Measurements from ENCODE around the gene SF3B3. TPM values are rescaled to one million over a fixed set of nuclear protein-coding genes. Genes with fewer than 3 reads are reported as not detected.

SF3B3 gene
- total and polyA plus RNA-seq, 2 donors (not counting 3 experiments of a cell fraction or from before 2014, with no cell fraction given), result 167 to 324 TPM

DNA sequence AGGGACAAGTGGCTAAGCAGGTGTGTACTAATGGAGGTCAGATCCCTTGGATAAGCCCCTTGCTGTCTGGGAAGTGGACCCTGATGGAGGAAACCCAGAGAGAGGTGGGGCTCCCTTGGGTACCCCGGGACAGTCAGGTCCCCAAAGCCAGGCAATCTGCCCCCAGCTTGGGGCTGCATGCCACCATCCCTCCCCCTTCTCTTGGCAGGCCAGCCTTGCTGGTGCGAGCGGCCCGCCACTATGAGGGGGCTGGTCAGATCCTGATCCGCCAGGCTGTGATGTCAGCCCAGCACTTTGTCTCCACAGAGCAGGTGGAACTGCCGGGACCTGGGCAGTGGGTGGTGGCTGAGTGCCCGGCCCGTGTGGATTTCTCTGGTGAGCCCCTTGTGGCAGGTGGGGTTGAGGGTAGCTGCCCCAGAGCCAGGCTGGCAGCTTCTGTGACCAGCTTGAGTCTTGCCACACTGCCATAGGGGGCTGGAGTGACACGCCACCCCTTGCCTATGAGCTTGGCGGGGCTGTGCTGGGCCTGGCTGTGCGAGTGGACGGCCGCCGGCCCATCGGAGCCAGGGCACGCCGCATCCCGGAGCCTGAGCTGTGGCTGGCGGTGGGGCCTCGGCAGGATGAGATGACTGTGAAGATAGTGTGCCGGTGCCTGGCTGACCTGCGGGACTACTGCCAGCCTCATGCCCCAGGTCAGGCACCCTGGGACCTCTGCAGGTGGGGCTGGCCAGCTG lies 49.1 kb upstream of the SF3B3 start:
- H3K4me3 ChIP-seq (replicated peaks in 1 of 3; ENCODE audit: insufficient read depth in 1 of 3, low read depth in 1 of 3, low read length in 3 of 3), result no peak overlapping the region
- DNase-seq (ENCODE audit: low read depth, low spot score) (no peak), FAIRE-seq (no peak)
- intact Hi-C loops (cut with micrococcal nuclease) (no loop called here), dilution Hi-C loops (cut with MboI; ENCODE audit: extremely low pct_ligation_motif_present, low sequenced_read_pairs) (no loop called here)
- ChIA-PET POLR2A (no interaction called here), CTCF (interaction anchor here (1.2 to 1.3 kb wide), 2 partner anchors 104 kb away, joined by 3 to 4 read pairs; no protein-coding TSS in a partner anchor)
- no peaks in the 10 kb centered on the region for H3K27me3 ChIP-seq (ENCODE audit: control insufficient read depth in 2 of 2, insufficient read depth in 2 of 2, low read length in 2 of 2)
- H4K20me1 ChIP-seq (replicated peaks; ENCODE audit: control insufficient read depth, extremely low read depth, insufficient read depth, low read length), result no peaks in the 10 kb centered on the region
- H3K27ac ChIP-seq (ENCODE audit: insufficient read depth, low read depth, low read length), result no peak overlapping the region
- no peaks in the 10 kb centered on the region for H3K9me3 ChIP-seq (replicated peaks; ENCODE audit: control insufficient read depth, insufficient read depth, low read length)
- no peak overlapping the region for H3K4me2 ChIP-seq (ENCODE audit: insufficient read depth, low read length)
- H3K36me3 ChIP-seq (ENCODE audit: control insufficient read depth in 2 of 2, extremely low read depth in 1 of 2, insufficient read depth in 2 of 2, low read length in 2 of 2), result no peaks in the 10 kb centered on the region
- BruUV-seq (replicated peaks), result no TSS peak
- H3K4me1 ChIP-seq (ENCODE audit: control insufficient read depth, extremely low read depth, insufficient read depth, low read length), result peaks cover 23% of the 10 kb centered on the region
- no peak overlapping the region for H2AFZ ChIP-seq (ENCODE audit: low read depth, low read length)
- no peaks in the 10 kb centered on the region for H3K9me1 ChIP-seq (replicated peaks; ENCODE audit: control insufficient read depth, extremely low read depth, insufficient read depth, low read length)
- H3K9ac ChIP-seq (replicated peaks; ENCODE audit: extremely low read depth, insufficient read depth, low read length), result no peak overlapping the region
- TF ChIP-seq MYC (IDR thresholded peaks at IDR 0.05; ENCODE audit: low read depth, low read length) (no peak), CTCF (IDR thresholded peaks at IDR 0.05; ENCODE audit: extremely low read depth in 1 of 2, insufficient read depth in 1 of 2, low read depth in 1 of 2, low read length in 2 of 2) (no peak), MAX (IDR thresholded peaks at IDR 0.05; ENCODE audit: insufficient read depth, insufficient read length) (no peak), JUN (IDR thresholded peaks at IDR 0.05; ENCODE audit: borderline replicate concordance, insufficient read depth, insufficient read length, low read depth) (no peak), POLR2A (IDR thresholded peaks at IDR 0.05; ENCODE audit: low read depth, low read length) (no peak), GATA2 (IDR thresholded peaks at IDR 0.05; ENCODE audit: insufficient read depth, insufficient read length, low read depth, low read length) (no peak), POLR2AphosphoS5 (IDR thresholded peaks at IDR 0.05; ENCODE audit: insufficient read depth, low read depth, low read length) (no peak), EZH2 (IDR thresholded peaks at IDR 0.05; ENCODE audit: borderline replicate concordance, low read depth, low read length, severe bottlenecking) (no peak), FOS (IDR thresholded peaks at IDR 0.05; ENCODE audit: borderline replicate concordance, insufficient read depth, low read length) (no peak)
- no peaks in the 10 kb centered on the region for H3K79me2 ChIP-seq (ENCODE audit: control insufficient read depth, insufficient read depth, low read length)

Measured in endothelial cell of umbilical vein (primary cell).